GM18861 (cell line): ENCODE results near the gene GJD2.

Experiments used
- ATAC-seq: cut with Tn5 transposase; IDR thresholded peaks from one replicate; pipeline ENCODE4 v1.9.1; 2021; ENCODE audit not compliant: unreplicated experiment

Gene GJD2

DNA sequence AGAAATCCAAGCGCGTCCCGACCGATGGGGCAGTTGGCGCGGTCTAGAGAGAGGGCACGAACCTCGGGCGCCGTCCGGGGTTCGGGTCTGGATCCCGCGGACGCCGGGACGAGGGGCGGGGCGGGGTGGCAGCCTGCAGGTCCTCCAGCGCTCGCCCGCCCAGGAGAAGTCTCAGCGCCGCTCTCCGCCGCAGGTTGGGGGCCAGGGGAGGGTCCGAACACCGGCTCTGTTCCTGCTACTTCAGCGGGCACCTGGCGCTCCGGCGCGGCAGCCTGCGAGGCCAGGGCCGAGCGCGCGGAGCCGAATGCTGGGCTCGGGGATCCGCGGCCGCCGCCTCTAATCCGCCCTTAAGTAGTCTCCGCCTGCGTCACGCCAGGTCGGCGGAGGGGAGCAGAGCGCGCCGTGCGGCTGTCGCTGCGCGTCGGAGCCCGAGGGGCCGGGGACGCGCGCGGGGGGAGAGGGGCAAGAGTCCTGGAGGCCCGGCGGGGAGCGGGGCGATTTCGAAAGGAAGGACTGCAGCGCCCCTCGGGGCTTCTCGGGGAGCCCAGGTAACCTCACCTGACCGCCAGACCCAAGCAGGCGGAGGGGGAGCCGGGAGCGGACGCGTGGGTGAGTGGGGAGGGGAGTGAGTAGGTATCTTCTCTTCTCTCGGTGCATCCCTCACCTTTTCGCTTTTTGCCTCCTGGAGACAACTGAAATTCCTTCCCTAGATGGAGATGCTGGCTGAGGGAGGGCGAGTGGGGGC lies at the start of gene GJD2:
TSS of gene GJD2 (minus strand) at position 325 of the 745 bp plus-strand sequence. CDS start 510 bp downstream, outside the sequence.
- ATAC-seq = no peak

DNA sequence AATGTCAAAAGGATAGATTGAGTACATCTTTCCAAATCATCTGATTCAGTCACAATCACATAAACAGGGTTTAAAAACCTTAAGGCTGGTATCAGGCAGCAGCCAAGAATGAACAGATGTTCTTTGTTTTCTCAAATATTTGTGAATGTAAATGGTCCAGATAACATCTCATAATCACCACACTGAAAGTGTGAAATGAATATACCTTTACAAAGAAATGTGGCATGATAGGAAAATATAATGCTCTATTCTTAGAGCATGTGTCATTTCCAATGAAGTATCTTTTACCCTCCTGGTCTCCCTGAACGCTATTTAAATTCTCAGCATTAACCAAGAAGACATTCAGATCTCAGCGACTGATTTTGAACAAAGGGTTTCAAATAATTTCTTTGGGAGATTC lies 49.3 kb upstream of the GJD2 start:
- ATAC-seq = no peak

DNA sequence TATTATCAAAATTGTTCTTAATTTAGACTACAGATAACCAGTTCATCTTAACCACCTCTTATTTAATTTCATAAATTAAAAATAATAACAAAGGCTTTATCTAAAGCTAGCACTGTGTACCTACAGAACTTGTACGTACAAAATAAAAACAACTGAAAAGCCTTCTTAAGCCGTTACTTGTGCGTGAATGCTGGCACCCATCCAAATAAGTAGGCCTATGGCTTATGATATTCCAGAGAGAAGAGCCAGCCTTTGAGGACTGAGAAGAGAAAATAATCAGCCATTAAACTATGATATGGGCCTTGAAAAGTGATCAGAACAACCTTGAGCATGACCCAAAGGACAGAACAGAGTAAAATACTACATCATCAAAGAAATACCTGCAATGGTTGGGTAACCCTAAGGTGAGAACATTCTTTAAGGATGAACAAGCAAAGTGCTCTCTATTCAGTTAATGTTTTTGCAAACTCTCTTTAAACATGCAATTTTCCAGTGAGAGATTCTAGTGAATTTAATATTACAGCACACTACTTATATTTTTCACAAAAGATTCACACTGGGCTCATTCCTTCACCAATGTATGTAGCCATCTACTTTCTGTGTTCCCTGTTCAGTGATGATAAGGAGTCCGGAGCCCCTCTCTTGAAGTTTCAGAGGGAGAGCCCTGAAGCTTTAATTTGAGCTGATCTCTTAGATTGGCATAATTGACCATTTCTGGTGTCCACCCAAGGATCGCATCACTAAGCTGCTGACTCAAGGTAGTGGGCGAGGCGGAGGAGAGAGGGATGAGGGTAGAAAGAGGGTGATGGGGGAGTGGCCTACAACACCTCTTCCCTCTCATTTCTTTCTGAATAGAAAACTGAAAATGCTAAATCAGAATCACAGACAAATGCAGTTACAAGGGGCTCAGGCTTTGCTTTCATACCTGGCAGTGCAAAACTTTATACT lies 48.3 kb upstream of the GJD2 start:
- ATAC-seq = no peak

DNA sequence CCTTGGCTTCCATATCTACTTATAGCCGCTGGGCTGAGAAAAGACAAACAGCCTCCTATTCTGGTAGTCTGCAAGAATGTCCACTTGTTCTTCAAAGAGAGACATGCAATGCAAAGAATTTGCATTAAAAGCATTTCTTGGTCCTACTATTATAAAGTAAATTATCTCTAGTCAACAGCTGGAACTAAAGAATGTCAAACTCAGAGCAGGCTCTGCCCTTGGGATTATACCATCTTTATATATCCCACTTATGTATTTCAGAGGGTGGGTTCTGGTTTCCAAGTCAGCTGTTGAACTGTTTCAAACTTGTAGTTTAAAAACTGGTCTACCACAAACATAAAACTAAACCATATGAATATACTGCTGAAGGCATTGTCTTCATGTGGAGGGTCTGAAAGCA lies 47.6 kb upstream of the GJD2 start:
- no peak for ATAC-seq

DNA sequence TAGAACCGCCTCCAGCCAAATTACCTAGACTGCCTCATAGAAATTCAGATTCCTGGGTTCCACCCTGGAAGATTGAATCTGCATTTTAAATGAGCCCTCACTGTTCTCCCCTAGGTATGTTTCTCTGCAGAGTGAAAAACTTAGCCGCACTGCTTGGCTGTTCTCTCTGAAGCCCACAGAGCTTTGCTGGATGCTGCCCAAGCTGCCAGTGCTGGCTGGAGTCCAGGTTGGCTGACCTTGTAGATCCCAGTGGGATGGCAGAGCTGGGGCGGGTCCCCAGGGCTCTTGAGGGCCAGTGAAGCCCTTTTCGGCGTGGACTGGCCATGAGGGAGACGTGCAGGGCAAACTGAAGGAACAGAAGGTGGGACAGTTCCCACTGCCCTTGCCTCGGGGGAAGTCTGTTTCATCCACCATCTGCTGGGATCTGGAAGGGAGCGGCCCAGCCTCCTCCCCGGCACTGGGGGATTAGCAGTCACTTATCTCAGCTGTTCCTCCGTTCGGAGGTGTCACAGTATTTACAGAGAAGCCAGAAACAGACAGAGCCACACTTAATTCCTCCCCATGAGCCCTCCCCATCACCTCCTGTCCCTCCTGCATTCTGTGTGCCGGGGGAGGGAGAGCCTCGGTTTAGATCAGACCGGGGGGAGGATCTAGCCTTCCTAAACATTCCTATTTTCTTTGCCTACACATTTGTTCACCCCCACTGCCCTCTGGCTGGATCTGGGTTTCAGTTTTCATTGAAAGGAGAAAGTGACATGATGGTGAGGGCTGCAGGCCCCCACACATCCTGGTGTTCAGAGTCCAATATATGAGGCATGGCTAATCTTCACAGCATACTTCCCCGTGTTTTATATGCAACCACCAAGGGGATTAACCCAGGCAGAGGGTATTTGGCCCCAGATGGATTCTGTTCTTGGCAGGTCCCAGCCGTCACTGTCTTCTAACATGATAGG lies 44.6 kb upstream of the GJD2 start:
- ATAC-seq = no peak

DNA sequence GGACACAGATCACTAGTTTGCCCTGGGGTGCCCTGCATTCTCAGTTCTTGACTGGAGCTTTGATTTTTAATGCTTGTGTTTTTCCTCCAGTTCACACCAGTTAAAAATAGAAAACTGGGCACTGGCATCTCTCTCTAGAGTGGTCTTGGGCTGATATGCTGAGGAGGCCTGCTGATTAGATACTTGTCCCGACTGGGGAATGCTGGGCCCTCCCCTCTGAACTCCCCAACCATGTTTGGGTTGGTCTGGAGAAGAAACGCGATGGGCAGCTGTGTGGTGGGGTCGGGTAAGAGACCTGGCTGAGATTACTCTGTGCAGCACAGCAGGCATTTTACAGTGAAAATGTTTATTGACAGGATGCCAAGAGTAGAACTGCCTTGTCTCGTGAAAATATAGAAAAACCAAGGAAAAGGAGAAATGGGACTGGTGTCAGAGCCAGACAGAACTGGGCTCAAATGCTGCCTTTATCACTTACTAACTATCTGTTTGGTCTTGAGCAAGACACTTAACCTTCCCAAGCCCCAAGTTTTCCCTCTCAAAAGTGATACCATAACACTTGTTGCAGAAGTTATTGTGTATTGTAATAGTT lies 42.1 kb upstream of the GJD2 start:
- no peak for ATAC-seq

DNA sequence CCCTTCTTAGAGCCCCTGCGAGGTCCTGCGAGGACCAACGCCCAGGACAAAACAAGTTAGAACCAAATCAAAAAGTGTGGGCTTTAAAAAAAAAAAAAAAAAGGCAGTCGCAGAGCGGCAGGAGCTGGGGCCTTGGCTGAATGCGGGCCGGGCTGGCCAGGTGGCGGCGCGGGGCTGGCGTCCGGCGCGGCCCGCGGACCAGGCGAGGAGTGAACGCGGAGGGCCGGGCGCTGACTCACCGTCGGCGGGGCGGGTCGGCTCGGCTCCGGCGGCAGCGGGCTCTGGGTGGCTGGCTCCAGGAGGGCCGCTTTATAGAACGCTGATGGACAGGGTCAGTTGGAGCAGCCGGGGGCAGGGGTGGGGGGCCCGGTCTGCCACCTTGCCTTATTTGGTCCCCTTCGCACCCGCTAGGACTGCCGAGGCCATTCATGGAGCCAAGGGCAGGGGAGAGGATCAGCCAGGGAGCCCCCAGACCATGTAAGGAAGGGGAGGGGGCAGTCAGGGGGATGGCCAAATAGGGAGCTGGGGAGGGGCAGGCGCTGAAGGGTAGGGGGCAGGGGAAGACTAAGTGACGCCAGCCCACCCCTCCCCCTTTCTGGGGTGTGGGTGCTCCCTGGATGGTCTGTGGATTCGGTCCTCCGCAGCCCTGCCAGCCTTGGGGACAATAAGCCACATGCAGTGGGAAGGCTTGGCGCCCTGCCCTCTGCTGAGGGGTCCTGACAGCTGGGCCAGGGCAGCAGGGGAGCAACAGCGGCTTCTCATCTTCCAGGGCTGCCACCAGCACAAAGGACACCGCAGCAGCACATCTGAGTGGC lies 40.7 kb upstream of the GJD2 start, which contains the start of gene ACTC1:
TSS of gene ACTC1 (minus strand) at position 283 of the 815 bp plus-strand sequence. CDS start 741 bp downstream, outside the sequence.
- no peak for ATAC-seq

DNA sequence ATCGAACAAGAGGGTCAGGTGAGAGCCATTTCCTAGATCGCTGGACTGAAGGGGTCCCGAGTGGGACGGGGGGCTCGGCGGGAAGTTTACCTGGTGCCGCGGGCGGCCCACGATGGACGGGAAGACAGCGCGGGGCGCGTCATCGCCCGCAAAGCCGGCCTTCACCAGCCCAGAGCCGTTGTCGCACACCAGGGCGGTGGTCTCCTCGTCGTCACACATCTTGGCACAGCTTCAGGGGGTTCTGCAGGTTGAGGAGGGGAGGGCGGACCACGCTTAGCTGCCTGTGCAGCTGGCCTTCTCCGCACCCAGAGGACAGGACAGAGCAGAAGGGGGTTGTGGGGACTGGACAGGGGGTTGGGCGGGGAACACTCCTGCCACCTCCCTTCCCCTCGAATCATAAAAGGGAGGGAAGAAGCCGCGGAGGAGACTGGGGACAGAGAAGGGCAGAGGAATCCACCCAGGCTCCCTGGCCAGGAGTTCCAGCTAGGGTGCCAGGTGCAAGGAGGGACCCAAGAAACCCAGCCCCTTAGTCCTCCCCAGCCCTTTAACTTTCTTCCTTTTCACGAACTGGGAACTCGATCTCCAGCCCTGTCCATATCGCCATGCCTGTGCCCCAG lies 39.9 kb upstream of the GJD2 start:
- ATAC-seq = no peak

DNA sequence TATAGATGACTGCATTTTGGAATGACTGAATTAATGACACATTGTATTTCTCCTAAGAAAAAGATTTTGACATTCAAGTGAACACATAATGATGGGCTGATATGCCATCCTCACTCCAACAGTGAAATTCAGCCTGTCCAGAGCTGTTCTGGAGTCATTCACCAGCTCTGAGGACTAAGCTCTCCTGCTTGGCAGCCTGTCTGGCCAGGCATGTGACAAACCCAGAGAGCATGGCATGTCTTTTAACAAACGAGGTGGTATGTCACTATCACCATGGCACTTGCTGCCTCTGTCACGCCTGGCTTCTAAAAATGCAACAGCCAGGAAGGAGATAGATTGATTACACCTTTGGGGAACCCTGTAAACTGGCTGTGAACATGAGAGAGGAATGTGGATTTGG lies 39.1 kb upstream of the GJD2 start:
- no peak for ATAC-seq

DNA sequence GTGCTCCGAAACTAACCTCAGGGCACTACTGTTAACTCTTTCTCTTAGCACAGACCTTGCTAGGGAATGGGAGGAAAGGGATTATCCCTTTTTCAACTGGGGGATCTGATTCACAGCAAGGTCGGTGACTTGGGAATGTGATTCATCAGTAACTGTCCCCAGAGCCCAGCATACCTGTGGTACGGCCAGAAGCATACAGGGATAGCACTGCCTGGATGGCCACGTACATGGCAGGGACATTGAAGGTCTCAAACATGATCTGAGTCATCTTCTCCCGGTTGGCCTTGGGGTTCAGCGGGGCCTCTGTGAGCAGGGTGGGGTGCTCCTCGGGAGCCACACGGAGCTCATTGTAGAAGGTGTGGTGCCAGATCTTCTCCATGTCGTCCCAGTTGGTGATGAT lies 38.3 kb upstream of the GJD2 start:
- ATAC-seq = no peak

DNA sequence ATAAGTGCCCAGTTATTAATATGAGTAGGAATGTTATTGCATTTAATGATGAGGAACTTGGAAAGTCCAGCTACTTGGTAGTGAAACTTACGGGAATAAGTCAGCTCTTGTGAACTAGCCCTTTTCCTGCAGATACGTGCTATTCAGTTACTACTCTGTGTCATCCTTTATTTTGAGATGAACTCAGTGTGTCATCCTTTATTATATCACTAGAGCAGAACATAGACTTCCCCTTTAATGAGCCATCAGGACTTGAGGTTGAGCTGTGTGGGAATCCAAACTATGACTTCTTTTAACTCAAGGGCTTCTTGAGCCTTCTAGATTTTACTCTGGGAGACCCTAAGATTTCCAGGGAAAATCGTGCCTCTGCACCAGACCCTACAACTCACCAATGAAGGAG lies 36.9 kb upstream of the GJD2 start:
- no peak for ATAC-seq

DNA sequence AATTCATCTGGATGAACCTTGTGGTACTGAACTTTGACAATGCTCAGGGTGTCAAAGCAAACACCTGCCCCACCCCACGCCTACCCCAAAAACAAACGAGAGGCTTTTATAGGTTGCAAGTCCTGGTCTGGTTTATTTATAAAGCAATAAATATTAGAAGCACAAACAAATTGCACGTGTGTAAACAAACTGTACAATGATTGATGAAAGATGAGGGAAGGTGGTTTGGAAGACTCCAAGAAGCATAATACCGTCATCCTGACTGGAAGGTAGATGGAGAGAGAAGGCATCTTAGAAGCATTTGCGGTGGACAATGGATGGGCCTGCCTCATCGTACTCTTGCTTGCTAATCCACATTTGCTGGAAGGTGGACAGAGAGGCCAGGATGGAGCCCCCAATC lies 35.3 kb upstream of the GJD2 start:
- no peak for ATAC-seq

DNA sequence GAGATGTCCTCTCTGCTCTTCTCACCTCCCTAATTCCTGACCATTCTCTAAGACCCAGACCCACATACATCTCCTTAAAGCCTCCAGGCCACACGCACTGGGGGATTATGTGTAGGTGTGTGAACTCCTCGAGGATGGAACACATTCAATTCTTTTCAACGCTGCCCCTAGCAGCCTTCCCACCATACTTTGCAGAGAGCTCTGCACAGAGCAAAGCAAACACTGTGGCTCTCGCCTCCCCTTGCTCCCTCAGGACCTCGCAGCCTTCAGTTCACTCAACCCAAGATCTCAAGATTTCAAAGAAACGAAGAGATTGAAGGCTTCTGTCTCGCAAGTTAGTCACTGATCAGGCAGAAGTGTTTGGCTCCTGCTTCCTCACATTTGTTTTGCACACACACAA lies 34.5 kb upstream of the GJD2 start:
- ATAC-seq = no peak

DNA sequence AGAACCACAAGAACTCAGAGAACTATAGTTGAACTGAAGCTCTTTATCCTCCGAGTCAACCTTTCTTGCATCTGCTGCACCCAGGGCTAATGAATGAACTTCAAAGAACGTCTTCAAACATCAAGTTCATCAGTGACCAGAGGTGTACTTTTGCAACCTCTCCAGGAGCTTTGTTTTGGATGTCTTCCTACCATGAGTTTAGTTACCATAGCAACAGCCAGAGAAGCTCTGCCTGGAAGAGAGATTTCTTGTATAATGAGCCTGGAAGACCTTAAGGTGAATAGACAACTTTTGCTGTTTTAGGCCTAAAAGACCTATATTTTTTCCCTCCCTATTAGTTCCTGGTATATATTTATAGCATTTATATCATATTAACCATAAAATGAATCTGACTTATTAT lies 31.4 kb upstream of the GJD2 start:
- no peak for ATAC-seq

DNA sequence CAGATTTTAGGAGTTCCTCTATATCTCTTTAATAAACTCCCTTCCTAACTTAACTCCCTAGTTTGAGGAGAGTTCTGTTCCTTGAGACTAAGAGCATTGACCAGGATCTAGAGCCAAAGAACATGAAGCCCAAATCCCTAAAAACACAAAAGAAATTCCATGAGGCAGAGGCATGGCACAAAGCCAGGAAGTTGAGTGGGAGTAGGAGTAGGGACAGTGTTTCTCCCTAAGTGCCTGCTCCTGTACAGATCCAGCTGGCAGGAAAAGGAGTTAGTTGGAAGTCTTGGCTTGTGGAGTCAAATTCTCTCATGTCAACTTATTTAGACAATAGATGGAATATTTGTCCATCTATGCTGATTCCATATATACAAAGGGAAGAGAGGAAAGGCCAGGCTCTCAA lies 29.2 kb upstream of the GJD2 start:
- ATAC-seq = no peak

DNA sequence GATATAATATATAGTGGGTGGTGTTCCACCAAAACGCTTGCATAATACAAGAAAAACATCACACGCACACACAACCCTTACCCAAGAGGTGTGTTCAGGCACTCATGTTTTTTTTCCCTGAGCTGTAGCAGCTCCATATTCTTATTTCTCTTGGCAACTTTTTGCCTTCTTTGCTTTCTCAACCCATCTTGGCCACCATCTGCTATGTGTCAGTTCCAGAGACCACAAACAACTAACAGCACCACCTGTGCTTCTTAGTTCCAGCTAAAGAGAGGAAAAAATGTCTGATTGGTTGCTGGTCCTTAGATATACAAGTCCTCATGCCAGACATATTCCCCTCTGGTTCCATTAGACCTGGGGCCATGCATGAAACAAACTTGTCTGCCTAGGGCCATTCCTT lies 28.6 kb upstream of the GJD2 start:
- no peak for ATAC-seq

DNA sequence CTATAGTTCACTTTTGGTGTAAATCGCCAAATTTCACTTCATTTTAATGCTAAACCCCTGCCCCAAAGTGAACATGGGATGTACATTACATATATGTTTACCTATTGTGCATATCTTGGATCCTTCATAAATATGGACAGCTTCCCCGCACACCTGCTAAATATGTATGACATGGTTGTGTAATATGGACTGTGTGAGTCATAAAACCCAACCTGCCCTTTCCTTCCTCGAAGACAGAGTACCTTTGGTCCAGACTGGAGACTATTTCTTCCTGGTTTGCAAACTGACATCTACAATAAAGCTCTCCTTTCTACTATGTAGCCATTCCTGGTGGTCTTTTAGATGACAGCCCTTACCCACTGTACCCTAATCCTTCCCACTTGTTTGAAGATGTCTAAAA lies 28.1 kb upstream of the GJD2 start:
- ATAC-seq = no peak

DNA sequence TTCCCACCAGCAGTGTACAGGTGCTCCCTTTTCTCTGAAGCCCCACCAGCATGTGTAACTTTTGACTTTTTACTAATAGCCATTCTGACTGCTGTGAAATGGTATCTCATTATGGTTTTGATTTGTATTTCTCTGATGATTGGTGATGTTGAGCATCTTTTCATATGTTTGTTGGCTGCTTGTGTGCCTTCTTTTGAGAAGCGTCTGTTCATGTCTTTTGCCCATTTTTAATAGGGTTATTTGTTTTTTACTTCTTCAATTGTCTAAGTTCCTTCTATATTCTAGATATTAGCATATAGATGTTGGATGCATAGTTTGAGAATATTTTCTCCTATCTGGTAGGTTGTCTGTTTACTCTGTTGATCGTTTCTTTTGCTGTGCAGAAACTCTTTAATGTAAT lies 25.9 kb upstream of the GJD2 start:
- ATAC-seq = no peak

DNA sequence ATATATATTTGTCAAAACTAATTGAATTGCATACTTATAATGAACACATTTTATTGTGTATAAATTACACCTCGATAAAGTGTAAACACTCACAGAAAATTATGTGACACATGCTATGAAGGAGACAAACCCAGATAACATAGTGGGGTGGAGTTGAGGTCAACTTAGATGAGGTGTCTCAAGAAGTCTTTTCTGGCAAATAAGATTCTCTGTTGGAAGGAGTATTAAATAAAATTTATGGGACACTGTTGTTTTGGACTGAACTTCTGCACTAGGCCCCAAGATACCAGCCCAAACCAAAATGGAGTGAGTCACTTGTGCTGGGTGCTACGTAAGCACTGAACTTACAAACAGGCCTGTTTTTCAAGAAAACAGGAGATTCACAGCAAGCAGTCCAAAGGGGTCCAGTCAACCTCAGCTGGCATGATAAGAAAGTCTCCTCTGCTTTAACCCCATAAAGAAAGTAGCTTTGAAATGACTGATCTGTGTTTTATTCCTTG lies 21.9 kb upstream of the GJD2 start:
- ATAC-seq = no peak
